Measurements from ENCODE around the gene GPC1. TPM values are rescaled to one million over a fixed set of nuclear protein-coding genes. Genes with fewer than 3 reads are reported as not detected.
A peak's percentile ranks its signal among the peaks of the same experiment; 100 is the strongest.

The GPC1 gene
- total and polyA plus RNA-seq, 2 of the 4 experiments (the other 2 are of a cell fraction), result 16.0 to 211 TPM

DNA sequence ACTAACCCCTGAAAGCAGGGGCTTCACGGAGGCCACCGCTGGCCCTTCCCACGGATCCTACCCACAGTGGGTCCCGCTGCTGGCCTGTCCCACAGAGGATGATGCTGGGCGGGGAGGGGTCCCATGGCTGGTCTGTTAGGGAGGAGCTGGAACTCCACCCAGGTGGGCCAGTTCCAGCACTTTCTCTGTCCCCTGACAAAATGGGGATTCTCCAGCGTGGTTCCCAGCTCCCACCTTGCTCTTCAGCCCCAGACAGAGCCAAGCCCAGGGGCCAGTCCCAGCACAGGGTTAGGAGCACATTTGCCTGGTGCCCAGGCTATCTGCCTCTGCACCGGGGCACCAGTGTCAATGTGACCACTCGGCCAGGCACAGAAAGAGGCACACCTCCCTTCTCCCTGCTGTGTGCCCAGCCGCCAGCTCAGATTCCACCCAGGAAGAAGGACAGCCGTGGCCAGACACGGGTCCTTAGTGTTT lies 72.4 kb downstream of the GPC1 start:
- H3K4me3 ChIP-seq (ENCODE audit: insufficient read depth, low read depth, low read length), result no peak overlapping the region
- no peak overlapping the region for H2BK120ac ChIP-seq (ENCODE audit: low read depth, low read length)
- no peak overlapping the region for H3K14ac ChIP-seq (replicated peaks; ENCODE audit: low read depth, low read length)
- BruUV-seq (replicated peaks), result no TSS peak
- no peak overlapping the region for H4K5ac ChIP-seq (ENCODE audit: low read depth, low read length)
- no peak for DNase-seq
- H3K9ac ChIP-seq (ENCODE audit: low read depth, low read length), result no peak overlapping the region
- H2AK9ac ChIP-seq (replicated peaks; ENCODE audit: low read depth, low read length, poor library complexity), result peak overlapping the region; percentile 55
- H2AK5ac ChIP-seq (ENCODE audit: low read depth, low read length), result no peak overlapping the region
- H3K27ac ChIP-seq (ENCODE audit: insufficient read depth, low read length), result no peak overlapping the region
- WGBS, 2 experiments (ENCODE audit: extremely low coverage in 2 of 2, insufficient read length in 1 of 2), result 71% methylated on average over 6 of the region's 11 CpGs; no CpG with 5 or more reads in 1 of the 2 experiments
- H2BK20ac ChIP-seq (ENCODE audit: low read depth, low read length), result no peak overlapping the region
- H2BK5ac ChIP-seq (ENCODE audit: low read depth, low read length, poor library complexity, severe bottlenecking), result no peak overlapping the region
- ChIA-PET CTCF (interaction anchor here (0.5 to 0.9 kb wide), 2 partner anchors 333 to 1206 kb away, joined by 3 to 4 read pairs; no protein-coding TSS in a partner anchor), POLR2A (ENCODE audit: unreplicated experiment) (no interaction called here)
- no peak overlapping the region for H3K4me2 ChIP-seq (ENCODE audit: low read depth, low read length)
- no peak overlapping the region for H4K91ac ChIP-seq (ENCODE audit: insufficient read depth, low read depth, low read length)
- TF ChIP-seq MXI1 (IDR thresholded peaks at IDR 0.05; ENCODE audit: borderline replicate concordance, low read depth, low read length) (no peak), MAZ (IDR thresholded peaks at IDR 0.05; ENCODE audit: borderline replicate concordance, low read depth, low read length) (no peak), MAFK (IDR thresholded peaks at IDR 0.05; ENCODE audit: low read depth, low read length) (no peak), RCOR1 (IDR thresholded peaks at IDR 0.05; ENCODE audit: insufficient replicate concordance, low read length) (no peak), RFX5 (IDR thresholded peaks at IDR 0.05; ENCODE audit: low read depth, low read length) (no peak)
- peak overlapping the region; percentile 32 for H2AFZ ChIP-seq (replicated peaks; ENCODE audit: low read length, poor library complexity)
- no peak for ATAC-seq (ENCODE audit: low read depth)
- H2BK15ac ChIP-seq (ENCODE audit: low read depth, low read length), result no peak overlapping the region
- in situ Hi-C loops (cut with MboI; ENCODE audit: low sequenced_read_pairs) (loop anchor here (10.0 kb wide), 1 partner anchor 337 kb away; no protein-coding TSS in a partner anchor), dilution Hi-C loops (cut with HindIII; ENCODE audit: low sequenced_read_pairs, unreplicated experiment) (no loop called here), intact Hi-C loops (cut with micrococcal nuclease) (no loop called here)
- no peak overlapping the region for H4K8ac ChIP-seq (ENCODE audit: low read depth in 2 of 2, low read length in 2 of 2)
- H3K9me1 ChIP-seq (ENCODE audit: insufficient read depth, low read length), result no peaks in the 10 kb centered on the region
- no peak overlapping the region for H3K18ac ChIP-seq (ENCODE audit: low read depth, low read length)
- no peaks in the 10 kb centered on the region for H4K20me1 ChIP-seq (ENCODE audit: insufficient read depth, low read length)
- no peak overlapping the region for H3K4ac ChIP-seq (ENCODE audit: low read depth, low read length)
- no peaks in the 10 kb centered on the region for H3K9me3 ChIP-seq (ENCODE audit: control insufficient read depth, insufficient read depth, low read length)
- H3K79me1 ChIP-seq (ENCODE audit: low read depth in 1 of 2, low read length in 2 of 2), result no peaks in the 10 kb centered on the region
- H3K23ac ChIP-seq (ENCODE audit: low read depth, low read length), result no peak overlapping the region
- no peaks in the 10 kb centered on the region for H3K36me3 ChIP-seq (ENCODE audit: control insufficient read depth, insufficient read depth, low read length)
- no peaks in the 10 kb centered on the region for H3K4me1 ChIP-seq (ENCODE audit: control insufficient read depth, insufficient read depth, low read length)
- H3K27me3 ChIP-seq (ENCODE audit: control insufficient read depth, insufficient read depth, low read length), result no peaks in the 10 kb centered on the region
- no peak overlapping the region for H3K56ac ChIP-seq (ENCODE audit: extremely low read depth, insufficient read depth, low read length)
